ENCODE results near the gene CPNE6.

Gene CPNE6

DNA sequence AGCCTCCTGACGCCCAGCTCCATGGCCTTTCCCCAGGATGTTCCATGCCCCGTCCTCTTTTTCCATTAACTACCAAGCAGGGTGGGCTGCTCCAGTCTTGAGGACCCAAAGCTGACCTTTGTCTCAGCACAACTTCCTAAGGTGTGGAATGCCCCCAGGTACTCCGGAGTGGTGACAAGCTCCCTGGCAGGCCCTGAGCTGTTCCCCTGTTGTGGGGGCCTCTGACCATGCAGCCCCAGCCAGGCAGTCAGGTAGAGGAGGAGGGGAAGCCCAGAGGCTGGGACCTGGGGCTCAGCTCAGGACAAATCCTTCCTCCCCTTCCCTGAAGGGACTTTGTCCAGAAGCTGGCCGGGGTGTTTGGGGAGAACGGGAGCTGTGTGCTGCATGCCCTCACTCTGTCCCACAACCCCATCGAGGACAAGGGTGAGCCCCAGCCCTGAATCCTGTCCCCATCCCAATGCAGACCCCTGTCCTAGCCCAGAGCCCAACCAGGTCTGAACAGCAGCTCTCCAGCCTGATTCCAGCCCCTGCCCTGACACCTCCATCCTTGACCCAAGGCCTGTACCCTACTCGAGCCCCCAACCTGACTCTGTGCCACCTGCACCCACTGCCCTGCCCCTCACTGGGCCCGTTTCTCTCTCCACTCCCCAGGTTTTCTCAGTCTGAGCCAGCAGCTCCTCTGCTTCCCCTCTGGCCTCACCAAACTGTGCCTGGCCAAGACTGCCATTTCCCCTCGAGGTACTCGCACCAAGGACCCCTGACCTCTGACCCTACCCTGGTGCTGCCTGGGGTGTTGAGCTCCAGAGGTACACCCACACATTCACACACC lies 15.2 kb upstream of the CPNE6 start:
- DNase-seq, result peak in 1 of 5 donors; percentile 5

DNA sequence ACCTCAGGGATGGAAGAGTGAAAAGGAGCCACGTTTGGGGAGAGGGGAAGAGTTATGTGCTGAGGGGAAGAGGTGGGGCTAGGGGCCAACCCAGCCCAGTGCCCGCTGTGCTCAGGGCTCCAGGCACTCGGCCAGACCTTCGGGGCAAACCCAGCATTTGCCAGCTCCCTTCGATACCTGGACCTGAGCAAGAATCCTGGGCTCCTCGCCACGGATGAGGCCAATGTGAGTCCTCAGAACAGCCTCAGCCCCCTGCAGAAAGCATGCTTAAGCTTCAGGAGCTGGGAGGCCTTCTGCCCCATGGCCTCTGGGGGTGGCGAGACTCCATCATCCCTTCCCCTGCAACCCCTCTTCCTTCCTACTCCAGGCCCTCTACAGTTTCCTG lies 14.6 kb upstream of the CPNE6 start:
- DNase-seq, result no peak

DNA sequence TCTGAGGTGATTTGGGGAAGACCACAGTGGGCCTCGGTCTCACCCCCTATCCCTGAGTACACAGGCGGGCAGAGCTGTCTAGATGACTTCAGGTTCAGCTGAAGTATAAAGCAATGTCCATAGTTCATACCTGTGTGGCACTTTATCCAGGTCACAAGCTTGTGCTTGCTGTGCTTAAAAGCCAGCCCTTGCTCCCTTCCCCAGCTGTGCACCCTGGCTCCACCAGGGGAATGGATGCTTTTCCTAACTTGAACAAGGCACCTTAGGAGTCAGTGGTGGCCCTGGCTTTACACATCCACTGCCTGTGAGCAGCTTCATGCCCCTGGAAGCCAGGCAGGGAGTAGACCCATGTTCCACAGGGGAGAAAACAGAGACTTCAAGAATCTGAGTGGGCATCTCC lies 14.1 kb upstream of the CPNE6 start:
- no peak for DNase-seq

DNA sequence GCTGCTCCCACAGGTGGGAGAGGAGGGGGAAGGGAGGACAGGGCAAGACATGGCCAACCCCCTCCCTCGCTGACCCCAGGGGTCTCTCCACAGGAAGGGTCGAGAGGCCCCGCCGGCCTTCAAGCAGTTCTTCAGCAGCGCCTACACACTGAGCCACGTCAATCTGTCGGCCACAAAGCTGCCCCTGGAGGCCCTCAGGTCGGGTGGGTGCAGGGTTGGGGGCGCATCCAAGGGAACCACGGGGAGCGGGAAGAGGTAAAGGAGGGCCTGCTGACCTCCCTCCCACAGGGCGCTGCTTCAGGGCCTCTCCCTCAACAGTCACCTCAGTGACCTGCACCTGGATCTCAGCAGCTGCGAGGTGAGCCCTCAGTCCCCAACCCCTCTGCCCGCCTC lies 13.5 kb upstream of the CPNE6 start:
- DNase-seq, result peak in 1 of 5 donors; percentile 7

DNA sequence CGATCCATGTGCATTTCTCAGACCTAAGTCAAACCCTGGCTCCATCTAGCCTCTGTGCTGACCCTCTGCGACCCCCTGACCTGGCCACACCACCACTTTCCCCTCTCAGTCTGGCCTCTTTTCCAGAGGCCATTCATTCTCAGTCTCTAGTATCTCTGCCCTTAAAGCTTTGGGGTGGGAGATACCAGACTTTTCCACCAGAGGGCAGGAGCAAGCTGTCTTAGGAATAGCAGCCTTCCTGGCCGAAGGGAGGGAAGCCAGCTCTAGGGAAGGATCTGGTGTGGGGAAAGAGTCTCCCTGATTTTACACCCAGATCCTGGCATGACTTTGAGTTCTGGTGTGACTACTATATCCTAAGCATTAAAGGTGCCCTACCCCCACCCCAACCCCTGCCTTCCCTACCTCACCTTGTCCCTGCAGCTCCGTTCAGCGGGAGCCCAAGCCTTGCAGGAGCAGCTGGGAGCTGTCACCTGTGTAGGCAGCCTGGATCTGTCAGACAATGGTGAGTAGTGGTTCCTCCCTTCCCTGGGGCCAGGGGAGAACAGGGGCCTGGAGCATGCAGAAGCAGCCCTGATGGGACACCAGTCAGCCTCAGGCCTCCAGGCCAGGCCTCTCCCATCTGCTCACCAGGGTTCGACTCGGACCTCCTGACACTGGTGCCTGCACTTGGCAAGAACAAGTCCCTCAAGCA lies 13.0 kb upstream of the CPNE6 start:
- peak in 3 of 5 donors; percentile 6 to 64 (median 48) for DNase-seq

DNA sequence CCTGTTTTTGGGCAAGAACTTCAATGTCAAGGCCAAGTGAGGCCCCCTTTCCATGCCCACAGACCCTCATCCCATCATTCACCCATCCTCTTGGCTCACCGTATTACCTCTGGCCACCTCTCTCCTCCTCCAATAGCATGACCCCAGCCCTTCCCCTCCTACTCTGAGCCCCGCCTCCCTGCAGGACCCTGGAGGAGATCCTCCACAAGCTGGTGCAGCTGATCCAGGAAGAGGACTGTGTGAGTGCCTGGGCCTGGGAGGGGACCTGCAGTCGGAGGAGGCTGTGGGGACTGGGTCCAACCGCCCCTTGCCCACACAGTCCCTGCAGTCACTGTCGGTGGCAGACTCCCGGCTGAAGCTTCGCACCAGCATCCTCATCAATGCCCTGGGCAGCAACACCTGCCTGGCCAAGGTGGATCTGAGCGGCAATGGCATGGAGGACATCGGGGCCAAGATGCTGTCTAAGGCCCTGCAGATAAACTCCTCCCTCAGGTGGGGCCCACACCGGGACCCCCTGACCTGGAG lies 12.3 kb upstream of the CPNE6 start:
- peak in 1 of 5 donors; percentile 6 for DNase-seq

DNA sequence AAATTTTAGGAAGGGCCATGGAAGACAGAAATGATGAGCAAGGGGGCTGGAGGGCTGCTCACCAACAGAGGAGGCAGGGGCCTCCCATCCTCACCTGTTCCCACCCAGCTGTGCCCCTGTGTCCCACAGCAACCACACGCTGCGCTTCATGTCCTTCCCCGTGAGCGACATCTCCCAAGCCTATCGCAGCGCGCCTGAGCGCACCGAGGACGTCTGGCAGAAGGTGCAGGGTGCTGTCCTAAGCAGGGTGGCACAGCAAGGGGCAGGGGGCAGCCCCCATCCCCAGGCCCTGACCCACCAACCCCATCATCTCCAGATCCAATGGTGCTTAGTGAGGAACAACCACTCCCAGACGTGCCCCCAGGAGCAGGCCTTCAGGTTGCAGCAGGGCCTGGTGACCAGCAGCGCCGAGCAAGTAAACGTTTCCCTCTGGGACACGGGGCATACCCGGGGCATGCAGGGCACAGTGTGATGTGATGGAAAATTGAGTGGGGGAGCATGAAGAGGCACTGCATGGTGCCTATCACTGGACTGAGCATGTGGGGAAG lies 11.4 kb upstream of the CPNE6 start:
- DNase-seq, result peak in 1 of 5 donors; percentile 5

DNA sequence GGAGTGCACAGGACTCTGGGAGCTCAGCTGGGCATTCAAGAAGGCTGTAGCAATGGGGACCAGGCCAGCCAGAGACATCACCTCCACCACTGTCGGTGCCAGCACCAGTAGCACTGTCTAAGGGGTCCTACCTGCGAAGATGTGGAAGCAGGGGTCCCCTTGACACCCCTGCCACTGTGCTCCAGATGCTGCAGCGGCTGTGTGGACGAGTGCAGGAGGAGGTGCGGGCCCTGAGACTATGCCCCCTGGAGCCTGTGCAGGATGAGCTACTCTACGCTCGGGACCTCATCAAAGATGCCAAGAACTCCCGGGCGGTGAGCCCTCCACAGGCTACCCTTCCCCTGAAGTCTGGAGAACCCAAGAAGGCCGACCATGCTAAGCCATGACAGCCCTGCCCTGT lies 10.9 kb upstream of the CPNE6 start:
- no peak for DNase-seq

DNA sequence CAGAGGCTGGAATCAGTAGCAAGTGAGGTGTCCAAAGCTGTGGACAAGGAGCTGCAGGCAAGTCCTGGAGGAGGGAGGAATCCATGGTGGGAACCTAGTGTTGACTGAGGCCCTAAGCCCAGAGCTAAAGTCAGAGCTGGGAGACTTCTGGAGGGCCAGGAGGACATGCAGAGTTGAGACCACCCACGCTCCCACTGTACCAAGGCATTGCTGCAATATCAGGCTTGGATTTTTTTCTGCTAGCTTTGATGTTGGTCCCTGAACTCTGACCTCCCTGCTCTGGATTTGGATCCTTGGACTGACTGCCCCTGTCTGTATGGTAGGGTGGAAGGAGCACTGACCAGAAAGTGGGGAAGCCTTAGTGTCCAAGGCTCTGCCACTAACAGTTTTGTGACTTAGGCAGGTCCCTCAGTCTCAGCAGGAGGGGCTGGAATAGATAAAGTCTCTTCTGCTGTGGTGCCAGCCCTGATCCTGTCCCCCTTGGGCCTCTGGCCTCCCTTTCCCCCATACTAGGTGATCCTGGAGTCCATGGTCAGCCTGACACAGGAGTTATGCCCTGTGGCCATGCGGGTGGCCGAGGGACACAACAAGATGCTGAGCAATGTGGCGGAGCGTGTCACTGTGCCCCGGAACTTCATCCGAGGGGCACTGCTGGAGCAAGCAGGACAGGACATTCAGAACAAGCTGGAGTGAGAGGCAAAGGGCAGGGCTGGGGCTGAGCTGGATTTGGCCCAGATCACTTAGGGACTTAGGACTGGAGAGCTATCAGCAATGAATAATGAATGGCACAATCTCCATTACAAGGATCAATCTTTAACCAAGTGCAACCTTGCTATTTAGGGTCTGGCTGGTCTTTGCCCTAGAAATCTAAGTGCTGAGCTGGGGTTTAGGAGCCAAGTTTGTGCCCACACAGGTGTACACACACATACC lies 10.1 kb upstream of the CPNE6 start:
- DNase-seq, result peak in 1 of 5 donors; percentile 3

DNA sequence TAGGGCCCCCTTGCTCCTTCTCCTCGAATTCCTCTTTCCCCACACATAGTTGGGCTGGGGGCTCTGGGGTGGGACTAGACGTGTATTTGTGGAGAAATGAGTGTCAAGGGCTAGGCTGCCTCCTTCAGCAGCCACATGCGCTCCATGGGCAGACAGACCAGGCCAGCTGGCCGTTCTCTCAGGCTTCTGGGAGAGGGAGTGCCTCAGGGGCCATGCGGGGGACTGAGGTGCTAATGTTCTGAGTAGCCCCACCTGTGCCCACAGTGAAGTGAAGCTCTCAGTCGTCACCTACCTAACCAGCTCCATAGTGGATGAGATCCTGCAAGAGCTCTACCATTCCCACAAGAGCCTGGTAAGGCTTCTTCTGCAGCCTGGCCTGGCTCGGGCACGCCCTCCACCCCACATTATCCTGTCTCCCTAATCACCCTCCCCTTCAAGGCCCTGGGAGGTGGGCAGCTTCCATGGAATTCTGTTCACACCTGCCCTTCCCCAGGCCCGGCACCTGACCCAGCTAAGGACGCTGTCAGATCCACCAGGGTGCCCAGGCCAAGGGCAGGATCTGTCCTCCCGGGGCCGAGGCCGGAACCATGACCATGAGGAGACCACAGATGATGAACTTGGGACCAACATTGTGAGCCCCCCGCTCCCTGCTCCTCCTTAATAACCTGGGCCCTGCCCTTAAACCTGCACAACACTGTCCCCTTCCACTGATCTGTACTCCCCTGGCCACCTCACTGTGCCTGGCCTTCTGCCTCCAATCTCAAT lies 9.0 kb upstream of the CPNE6 start:
- no peak for DNase-seq

DNA sequence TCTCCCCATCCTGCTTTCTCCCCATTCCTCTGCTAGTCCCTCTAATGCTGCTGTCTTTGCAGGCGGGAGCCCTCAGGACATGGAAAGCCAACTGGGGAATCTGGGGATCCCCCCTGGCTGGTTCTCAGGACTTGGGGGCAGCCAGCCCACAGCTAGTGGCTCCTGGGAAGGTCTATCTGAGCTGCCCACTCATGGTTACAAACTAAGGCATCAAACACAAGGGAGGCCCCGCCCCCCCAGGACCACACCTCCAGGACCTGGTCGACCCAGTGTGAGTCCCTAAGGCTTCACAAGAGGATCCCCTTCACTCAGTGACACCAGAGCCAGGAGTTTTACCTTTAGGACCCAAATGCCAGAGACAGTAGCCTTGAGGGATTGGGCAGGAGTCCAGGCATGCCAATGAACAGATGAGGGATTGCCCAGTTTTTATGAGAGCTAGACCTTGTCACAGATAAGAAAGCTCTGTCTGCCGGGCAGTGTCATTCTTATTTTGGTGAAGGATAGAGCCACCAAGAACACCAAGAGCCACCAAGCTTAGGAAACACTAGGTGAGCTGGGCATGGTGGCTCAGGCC lies 8.0 kb upstream of the CPNE6 start:
- no peak for DNase-seq

DNA sequence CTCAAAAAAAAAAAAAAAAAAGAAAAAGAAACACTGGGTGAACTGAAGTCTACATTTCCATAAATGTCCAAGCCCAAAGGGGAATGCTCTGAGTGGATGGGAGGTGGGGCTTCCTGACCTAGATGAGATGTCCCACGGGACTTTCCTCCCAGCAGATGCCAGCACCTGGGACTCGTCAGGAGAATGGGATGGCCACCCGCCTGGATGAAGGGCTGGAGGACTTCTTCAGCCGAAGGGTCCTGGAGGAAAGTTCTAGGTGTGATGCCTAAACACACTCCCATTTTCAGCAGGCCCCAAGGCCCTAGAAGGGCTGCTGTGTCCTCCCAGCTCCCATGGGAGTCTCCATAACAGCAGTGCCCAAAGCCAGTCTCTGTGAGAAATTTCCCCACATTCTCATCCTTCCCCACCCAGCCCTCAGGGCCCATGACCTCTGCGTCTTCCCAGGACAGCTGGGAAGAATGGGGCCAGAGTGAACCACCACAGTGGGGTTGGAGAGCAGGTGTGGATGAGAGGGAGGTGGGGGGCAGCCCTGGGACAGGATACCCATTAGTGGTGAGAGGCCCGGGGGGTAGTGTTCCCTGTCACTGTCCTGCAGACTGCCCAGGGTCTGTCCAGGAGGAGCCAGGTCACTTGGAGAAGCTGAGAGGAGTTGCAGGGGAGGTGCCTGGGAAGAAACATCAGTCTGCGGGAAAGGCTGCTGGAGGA lies 7.1 kb upstream of the CPNE6 start:
- DNase-seq, result no peak

DNA sequence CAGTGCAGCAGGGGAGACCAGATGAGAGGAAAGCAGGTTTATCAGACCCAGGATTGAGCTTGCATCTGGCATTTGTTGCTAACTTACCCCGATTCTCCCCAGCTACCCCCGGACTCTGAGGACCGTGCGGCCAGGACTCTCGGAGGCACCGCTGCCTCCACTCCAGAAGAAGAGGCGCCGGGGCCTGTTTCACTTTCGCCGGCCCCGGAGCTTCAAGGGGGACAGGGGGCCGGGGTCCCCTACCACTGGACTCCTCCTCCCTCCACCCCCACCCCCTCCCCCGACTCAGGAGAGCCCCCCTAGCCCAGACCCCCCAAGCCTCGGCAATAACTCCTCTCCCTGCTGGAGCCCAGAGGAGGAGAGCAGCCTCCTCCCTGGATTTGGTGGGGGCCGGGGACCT lies 6.5 kb upstream of the CPNE6 start:
- peak in 1 of 5 donors; percentile 5 for DNase-seq

DNA sequence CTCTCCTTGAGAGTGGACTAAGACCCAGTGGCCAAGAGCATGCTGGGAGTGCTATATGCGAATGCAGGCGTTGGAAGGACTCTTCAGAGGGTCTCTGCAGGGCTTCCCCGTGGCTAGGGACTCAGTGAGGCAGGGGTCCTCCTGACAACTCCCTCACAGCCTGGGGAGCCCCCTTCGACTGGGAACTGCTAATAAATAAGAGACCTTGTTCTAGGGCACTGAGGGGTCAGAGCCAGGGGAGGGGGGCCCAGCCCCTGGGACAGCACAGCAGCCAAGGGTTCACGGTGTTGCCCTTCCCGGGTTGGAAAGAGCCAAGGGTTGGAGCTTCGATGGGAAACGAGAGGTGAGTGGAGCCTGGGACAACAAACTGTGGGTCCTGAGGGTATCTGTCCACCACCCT lies 6.0 kb upstream of the CPNE6 start:
- no peak for DNase-seq

DNA sequence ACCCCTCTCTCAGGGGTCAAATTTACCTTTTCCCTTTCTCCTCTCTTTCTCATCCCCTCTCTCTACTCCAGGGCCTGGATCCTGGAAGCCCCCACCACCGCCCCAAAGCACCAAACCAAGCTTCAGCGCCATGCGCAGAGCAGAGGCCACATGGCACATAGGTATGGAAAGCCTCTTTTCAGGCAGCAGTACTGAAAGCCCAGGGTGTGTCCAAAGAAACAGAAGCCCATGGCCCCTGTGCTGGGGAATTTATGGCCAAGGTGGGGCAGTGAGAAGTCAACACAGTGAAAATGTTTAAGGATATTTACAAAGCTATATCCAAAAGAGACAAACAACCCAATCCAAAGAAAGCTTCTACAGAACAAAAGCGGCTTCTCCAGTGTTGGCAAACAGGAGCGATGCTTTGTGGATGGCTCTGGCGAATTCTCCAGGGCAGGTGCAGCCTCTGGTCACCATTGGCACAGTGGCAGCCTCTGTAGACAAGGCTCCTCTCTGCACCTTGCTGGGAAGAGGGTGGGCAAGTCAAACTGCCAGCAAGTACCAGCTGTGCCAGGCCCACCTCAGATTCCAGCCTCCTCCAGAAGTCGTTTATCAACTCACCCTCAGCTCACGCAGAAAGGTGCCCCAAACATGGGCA lies 4.7 kb upstream of the CPNE6 start:
- no peak for DNase-seq

DNA sequence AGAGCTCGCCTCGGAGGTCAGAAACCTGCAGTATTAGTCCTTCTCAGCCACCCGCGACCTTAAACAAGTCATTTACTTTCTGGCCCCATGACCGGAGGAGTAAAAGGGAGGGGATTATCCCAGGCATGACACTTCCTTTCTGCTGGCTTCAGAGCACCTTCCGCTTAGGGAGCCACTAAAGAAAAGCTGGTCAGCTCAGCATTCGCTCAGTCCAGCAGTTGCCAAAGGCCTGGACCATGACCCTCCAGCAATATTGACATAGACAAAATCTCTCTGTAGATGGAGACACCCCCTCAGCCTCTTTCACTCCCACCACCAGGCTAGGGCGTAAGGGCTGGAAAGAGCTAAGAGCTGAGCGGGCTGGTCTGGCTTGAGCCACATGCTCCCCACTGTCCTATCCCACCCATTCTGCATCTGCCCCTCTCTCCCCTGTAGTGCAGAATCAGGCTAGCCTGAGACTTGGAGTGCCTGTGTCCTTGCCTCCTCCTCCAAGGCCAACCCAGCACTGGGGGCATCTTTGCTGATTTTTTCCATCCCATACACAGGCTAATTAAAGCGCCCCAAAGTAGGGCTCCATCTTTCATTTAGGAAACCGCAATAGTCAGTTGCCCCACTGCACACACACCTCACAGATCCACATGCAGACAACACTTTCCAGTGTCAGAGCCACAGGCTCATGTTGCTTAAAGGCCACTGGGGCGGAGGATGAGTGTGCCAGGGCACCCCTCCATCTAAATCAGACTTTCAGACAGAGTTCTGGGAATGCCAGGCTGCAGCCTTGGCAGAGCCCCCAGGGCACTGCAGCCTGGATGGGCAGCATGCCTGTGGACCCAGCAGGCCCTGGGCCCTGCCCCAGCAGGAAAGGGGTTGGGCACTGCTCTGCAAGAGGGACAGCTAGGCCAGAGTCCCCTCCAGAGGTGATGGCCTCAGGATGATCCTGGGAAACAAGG lies 4.0 kb upstream of the CPNE6 start:
- no peak for DNase-seq

DNA sequence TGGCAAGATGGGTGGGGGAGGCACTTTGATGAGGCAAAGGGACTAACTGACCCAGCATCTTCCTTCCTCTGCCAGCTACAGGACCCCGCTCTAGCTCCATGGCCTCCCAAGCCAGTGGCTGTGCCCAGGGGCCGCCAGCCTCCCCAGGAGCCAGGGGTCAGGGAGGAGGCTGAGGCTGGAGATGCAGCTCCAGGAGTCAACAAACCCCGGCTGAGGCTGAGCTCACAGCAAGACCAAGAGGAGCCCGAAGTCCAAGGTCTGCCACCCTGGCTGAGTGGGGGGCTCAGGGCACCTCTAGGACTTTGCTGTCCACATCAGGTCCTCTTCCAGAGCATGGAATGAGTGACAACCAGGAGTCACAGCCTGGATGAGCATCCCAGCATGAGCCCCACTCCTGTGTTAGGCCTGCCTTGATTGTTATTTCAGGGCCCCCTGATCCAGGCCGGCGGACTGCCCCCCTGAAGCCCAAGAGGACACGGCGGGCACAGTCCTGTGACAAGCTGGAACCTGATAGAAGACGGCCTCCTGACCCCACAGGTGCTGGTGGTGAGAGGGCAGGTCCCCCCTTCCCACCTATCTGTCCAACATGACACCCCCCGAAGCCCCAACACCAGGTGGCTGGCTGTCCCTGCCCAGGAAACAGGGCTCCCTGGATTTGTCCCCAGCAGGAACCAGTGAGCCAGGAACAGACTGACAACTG lies 2.5 kb upstream of the CPNE6 start:
- no peak for DNase-seq

DNA sequence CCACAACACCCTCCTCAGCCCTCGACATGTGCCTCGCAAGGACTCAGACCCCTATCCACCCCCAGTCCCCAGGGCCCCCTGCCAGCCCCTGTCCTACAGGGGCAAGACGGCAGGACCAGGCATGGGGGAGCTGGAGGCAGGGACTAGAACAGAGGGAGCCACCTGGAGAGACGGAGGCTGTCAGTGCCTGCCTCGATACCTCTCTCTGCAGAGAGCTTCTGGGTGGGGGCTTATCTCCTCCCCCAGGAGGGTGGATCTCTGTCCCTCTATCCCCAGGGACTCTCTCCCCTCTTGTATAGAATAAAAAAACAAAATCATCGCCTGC lies 2.0 kb upstream of the CPNE6 start:
- DNase-seq, result no peak

Measured in T-helper 1 cell (primary cell).